ENCODE results near the gene LNPEP. TPM values are rescaled to one million over a fixed set of nuclear protein-coding genes. Genes with fewer than 3 reads are reported as not detected.

The LNPEP gene
- total and polyA plus RNA-seq, 10 of the 15 experiments (the other 5 are each of a cell fraction or from before 2014, with no cell fraction given): 5.6 to 54.9 (median 25.0) TPM

GRCh38 chr5:96919754-96920197, 16.1 kb upstream of the LNPEP start (continued):
- TF ChIP-seq ZSCAN29 (IDR thresholded peaks at IDR 0.05) (no peak), NR2F1 (conservative IDR thresholded peaks at IDR 0.05) (peak; percentile 82), PAX8 (IDR thresholded peaks at IDR 0.05) (no peak), CEBPZ (IDR thresholded peaks at IDR 0.05; ENCODE audit: low read depth, low read length) (no peak), CHD2 (IDR thresholded peaks at IDR 0.05; ENCODE audit: borderline replicate concordance, low read depth, low read length) (no peak), RELA (IDR thresholded peaks at IDR 0.05; ENCODE audit: borderline replicate concordance, partially characterized antibody) (no peak), EP300 (IDR thresholded peaks at IDR 0.05; ENCODE audit: borderline replicate concordance in 1 of 2, control insufficient read depth in 1 of 2, low read depth in 2 of 2, low read length in 2 of 2) (no peak; a peak in 1 of 4 replicates), HDGF (IDR thresholded peaks at IDR 0.05) (0 out of 2 replicates have a peak, but pooled peaks have one; percentile 52), PKNOX1 (IDR thresholded peaks at IDR 0.05) (no peak), ZNF274 (IDR thresholded peaks at IDR 0.05; ENCODE audit: insufficient read depth, insufficient read length) (no peak), FOXK2 (IDR thresholded peaks at IDR 0.05) (no peak), STAT3 (IDR thresholded peaks at IDR 0.05; ENCODE audit: low read depth, low read length) (no peak), BMI1 (IDR thresholded peaks at IDR 0.05; ENCODE audit: borderline replicate concordance) (no peak), SUZ12 (IDR thresholded peaks at IDR 0.05; ENCODE audit: unreplicated experiment) (no peak), NRF1 (conservative IDR thresholded peaks at IDR 0.05; ENCODE audit: low read depth, low read length) (no peak), E2F4 (IDR thresholded peaks at IDR 0.05; ENCODE audit: low read depth, low read length) (no peak), SUPT20H (IDR thresholded peaks at IDR 0.05; ENCODE audit: borderline replicate concordance, control insufficient read depth, low read depth, low read length) (no peak), POLR2AphosphoS2 (IDR thresholded peaks at IDR 0.05; ENCODE audit: low read depth, low read length) (no peak), NBN (IDR thresholded peaks at IDR 0.05) (peak; percentile 67; the same call in 1 of the 2 replicates), SMARCA5 (IDR thresholded peaks at IDR 0.05) (no peak), ZNF207 (IDR thresholded peaks at IDR 0.05; ENCODE audit: borderline replicate concordance) (no peak), NKRF (conservative IDR thresholded peaks at IDR 0.05) (no peak), STAT1 (conservative IDR thresholded peaks at IDR 0.05) (no peak), JUNB (IDR thresholded peaks at IDR 0.05) (peak; percentile 88), ASH2L (IDR thresholded peaks at IDR 0.05; ENCODE audit: borderline replicate concordance, low read depth) (no peak), SMAD5 (IDR thresholded peaks at IDR 0.05; ENCODE audit: low read depth) (no peak)

All from GM12878 (cell line).